ENCODE data around the gene TMEM163.

TMEM163 gene

DNA sequence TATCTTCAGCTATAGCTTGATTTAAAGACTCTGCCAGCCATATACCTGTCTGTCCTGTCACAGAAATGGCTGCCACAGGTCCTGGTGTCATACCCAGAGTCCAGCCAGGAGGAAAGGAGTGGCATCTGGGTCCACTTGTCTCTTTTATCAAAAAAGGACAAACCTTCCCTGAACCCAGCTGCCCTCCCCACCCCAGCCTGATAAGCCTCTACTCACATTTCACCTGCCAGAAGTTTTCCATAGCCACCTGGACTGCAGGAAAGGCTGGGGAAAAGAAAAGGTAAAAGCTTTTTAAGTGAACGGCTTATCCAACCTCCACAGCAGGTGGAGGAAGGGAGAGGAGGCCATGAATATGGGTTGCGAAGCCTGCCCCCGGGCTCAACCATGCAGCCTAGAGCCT is 32.8 kb downstream of the TMEM163 start:
- H3K27ac Mint-ChIP-seq = no peak overlapping the region
- no peaks in the 10 kb centered on the region for H3K27me3 Mint-ChIP-seq
- H3K9me3 Mint-ChIP-seq = no peaks in the 10 kb centered on the region
- peaks cover 6% of the 10 kb centered on the region for H3K4me1 Mint-ChIP-seq
- H3K4me3 Mint-ChIP-seq = no peak overlapping the region
- H3K36me3 Mint-ChIP-seq = no peaks in the 10 kb centered on the region

DNA sequence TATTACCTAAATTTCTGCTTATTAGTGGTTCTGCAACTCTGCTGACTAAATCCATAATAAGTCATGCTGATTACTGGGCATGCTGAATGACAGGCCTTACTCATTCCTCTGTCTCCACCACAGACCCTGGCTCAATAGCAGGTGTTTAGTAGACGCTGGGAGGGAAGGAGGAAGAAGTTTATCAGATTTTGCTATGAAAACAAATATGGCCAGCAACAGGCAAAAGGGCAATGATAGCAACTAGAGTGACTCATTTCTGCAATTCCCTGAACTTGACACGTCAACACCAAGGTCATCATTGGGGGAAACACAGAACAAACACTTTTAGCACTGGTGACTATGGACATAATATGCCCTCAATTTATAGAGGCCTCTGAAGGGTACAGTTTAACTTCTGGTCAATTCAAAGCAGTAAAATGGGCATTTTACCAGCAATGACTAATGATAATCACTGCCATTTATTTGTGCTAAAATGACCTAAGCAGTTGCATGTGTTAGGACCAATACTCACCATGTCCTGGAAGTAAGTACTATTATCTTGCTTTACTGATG is 35.2 kb downstream of the TMEM163 start:
- H3K27ac Mint-ChIP-seq = no peak overlapping the region
- no peak overlapping the region for H3K4me3 Mint-ChIP-seq
- H3K27me3 Mint-ChIP-seq = no peaks in the 10 kb centered on the region
- peaks cover 26% of the 10 kb centered on the region for H3K4me1 Mint-ChIP-seq
- no peaks in the 10 kb centered on the region for H3K36me3 Mint-ChIP-seq
- no peaks in the 10 kb centered on the region for H3K9me3 Mint-ChIP-seq

DNA sequence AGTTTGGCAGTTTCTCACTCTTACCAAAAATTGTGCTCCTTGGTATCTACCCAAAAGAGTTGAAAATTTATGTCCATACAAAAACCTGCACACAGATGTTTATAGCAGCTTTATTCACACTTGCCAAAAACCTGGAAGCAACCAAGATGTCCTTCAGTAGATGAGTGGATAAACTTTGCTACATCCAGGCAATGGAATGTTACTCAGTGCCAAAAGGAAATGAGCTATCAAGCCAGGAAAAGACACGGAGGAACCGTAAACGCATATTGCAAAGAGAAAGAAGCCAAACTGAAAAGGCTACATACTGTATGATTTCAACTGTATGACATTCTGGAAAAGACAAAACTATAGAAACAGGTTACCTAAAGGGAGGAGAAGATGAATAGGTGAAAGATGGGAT is 36.1 kb downstream of the TMEM163 start:
- Mint-ChIP-seq H3K36me3 (no peaks in the 10 kb centered on the region), H3K27ac (no peak overlapping the region), H3K27me3 (no peaks in the 10 kb centered on the region), H3K9me3 (no peaks in the 10 kb centered on the region), H3K4me3 (no peak overlapping the region), H3K4me1 (peaks cover 34% of the 10 kb centered on the region)

DNA sequence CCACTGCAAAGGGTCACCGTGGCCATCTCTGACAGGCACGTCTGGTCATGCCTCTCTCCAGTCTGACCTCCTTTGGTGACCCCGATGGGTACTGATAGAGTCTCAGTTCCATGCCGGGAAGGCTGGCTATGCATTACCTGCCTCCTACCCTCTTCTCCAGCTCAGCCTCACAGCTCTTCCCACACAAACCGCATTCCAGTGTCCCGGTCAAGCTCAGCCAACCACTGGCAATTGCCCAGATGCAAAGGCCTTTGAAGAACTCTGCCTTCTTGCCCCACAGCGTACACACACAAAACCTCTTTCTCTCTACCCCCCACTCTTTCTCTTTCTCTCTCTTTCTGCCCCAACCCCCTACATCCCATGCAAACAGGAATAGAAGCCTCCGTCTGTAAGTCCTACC is 37.6 kb downstream of the TMEM163 start:
- peaks cover 48% of the 10 kb centered on the region for H3K4me1 Mint-ChIP-seq
- no peaks in the 10 kb centered on the region for H3K36me3 Mint-ChIP-seq
- H3K4me3 Mint-ChIP-seq = no peak overlapping the region
- H3K27me3 Mint-ChIP-seq = no peaks in the 10 kb centered on the region
- no peaks in the 10 kb centered on the region for H3K9me3 Mint-ChIP-seq
- H3K27ac Mint-ChIP-seq = peak overlapping the region; percentile 25

DNA sequence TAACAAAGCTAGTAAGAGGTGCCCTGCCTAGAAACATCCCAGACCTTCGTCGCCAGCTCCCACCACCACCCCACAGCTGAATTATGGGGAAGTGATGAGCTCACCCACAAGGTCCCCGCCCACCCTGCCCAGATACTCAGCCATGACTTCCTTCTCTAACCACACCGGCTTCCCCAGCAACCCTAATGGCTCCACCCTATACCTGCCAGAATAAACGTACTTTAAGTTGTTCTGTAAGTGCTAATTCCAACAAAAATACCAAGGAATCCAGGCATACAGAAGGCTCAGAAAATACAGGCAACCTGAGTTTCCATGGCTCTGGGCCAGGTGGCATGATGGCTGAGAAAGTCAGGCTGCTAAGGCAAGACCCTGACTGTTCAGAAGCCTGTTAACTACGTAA is 39.1 kb downstream of the TMEM163 start:
- peak overlapping the region; percentile 75 for H3K4me3 Mint-ChIP-seq

DNA sequence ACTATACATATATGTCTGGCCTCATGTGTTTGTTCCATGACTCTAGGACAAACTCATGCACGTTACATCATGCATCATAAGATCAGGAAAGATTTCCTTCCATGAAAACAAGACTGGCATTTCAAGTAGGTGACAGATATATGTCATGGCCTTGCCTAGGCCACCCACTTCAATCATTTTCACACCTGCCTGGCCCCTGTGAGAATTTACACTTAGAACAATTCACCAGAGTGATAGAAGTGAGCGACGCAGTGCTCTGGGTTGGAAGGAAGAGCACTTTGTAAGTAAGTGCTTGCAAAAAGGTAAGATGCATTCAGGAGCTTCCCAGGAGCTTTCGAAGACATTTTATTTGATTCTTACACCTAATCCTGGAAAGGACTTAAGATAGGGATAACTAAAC is 39.5 kb downstream of the TMEM163 start:
- Mint-ChIP-seq H3K4me1 (peaks cover 52% of the 10 kb centered on the region), H3K9me3 (no peaks in the 10 kb centered on the region), H3K27ac (no peak overlapping the region), H3K36me3 (no peaks in the 10 kb centered on the region), H3K4me3 (peak overlapping the region; percentile 75), H3K27me3 (no peaks in the 10 kb centered on the region)

More for the DNA sequence above, 39.1 kb downstream of the TMEM163 start:
- Mint-ChIP-seq H3K27me3 (no peaks in the 10 kb centered on the region), H3K27ac (peak overlapping the region; percentile 19), H3K36me3 (no peaks in the 10 kb centered on the region), H3K9me3 (no peaks in the 10 kb centered on the region), H3K4me1 (peaks cover 51% of the 10 kb centered on the region)

DNA sequence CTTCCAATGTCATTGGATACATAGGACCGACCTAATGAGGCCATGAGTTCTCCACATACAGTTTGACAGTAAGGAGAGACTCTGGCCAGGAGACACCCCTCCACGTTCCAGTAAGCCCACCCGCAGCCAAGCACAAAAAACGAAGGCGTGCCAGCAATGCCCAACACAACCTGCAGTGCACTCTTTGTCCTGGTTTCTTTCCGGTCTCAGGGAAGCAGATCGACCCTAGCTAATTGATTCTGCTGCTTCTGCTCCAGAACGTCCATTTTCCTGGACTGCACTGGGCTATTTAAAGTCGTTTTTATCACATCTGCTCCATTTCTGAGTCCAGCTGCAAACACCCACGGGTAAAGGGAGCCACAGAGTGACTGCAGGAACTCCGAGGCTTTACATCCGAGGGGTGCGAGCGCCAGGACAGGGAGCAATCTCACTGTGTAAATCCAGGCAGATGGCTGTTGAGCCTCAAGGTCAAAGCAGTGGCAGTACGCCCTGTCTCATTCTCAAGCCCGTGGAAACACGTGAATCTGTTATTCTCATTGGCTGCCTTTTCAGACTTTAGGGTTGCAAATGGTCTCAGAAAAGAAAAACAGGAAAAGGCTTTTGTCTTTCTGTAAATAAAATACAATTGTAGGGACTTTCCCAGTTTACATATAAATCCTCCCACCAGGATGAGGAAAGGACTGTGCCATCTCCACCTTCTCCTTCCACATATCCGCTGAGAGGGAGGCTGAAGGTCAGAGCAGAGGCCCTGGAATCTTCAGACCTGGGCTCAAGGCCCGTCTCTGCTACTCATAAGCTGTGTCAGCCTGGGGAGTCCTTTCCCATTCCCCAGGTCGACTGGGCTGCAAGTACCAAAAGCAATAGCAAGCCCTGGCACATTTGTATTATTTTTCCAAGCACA is 40.7 kb downstream of the TMEM163 start:
- Mint-ChIP-seq H3K27ac (no peak overlapping the region), H3K4me3 (no peak overlapping the region), H3K27me3 (no peaks in the 10 kb centered on the region), H3K9me3 (no peaks in the 10 kb centered on the region), H3K4me1 (peaks cover 52% of the 10 kb centered on the region), H3K36me3 (no peaks in the 10 kb centered on the region)

DNA sequence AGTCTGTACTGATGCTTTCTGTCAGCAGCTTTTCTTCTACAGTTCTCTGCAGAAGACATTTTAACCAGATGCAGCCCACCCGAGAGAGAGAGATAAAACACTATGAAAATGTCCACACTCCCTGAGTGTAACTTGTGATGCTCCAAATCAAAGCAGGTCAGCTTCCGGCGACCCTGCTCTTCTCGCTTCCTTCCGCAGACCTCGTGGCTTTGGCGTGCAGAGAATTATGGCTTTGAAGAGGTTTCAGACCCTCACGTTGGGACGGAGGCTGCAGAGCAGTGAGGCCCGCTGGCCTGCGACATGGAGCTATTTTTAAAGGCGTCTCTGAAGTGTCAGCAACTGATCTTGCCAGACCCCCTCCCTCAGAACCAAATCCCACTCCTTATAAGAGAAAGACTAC is 41.8 kb downstream of the TMEM163 start:
- Mint-ChIP-seq H3K27ac (peak overlapping the region; percentile 42), H3K4me3 (peak overlapping the region; percentile 59), H3K27me3 (no peaks in the 10 kb centered on the region), H3K4me1 (peaks cover 55% of the 10 kb centered on the region), H3K36me3 (no peaks in the 10 kb centered on the region), H3K9me3 (no peaks in the 10 kb centered on the region)

DNA sequence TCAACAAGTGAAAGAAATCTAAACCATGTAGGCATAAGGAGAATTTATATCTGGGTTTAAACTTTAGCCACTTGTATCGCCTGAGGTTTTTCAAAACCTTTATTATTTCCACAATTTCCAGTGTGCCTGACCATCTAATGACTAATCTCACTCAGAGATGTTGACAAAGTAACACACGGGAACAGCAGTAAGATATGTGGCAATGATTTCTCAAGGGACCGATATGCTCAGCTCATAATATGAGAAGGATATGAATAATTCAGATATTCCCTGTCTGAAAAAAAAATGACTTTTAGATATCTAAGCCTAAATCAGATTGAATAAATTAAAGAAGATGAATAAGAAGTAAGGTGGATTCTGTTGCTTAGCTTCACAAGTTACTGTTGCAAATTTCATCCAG is 43.5 kb downstream of the TMEM163 start:
- Mint-ChIP-seq H3K27me3 (no peaks in the 10 kb centered on the region), H3K27ac (no peak overlapping the region), H3K4me1 (peaks cover 61% of the 10 kb centered on the region), H3K9me3 (no peaks in the 10 kb centered on the region), H3K4me3 (no peak overlapping the region), H3K36me3 (no peaks in the 10 kb centered on the region)

DNA sequence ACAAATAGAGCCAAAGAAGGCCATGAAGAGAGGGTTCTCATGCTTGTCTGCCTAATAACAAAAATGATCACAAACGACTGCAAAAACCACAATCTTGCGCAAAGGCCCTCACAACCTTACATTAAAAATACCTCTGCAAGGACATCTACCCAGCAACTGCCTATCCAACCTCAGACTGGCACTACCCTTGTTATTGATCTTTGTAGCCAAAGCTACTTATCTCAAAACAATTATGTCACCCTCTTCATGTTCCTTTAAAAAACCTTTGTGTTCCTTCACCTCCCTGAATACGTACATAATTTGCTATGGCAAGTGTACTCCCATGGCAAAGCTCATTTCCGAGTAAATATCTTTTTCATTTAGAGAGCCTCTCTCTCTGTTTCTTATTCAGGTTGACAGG is 44.1 kb downstream of the TMEM163 start:
- Mint-ChIP-seq H3K36me3 (no peaks in the 10 kb centered on the region), H3K27ac (peak overlapping the region; percentile 11), H3K9me3 (no peaks in the 10 kb centered on the region), H3K4me3 (no peak overlapping the region), H3K27me3 (no peaks in the 10 kb centered on the region), H3K4me1 (peaks cover 62% of the 10 kb centered on the region)

DNA sequence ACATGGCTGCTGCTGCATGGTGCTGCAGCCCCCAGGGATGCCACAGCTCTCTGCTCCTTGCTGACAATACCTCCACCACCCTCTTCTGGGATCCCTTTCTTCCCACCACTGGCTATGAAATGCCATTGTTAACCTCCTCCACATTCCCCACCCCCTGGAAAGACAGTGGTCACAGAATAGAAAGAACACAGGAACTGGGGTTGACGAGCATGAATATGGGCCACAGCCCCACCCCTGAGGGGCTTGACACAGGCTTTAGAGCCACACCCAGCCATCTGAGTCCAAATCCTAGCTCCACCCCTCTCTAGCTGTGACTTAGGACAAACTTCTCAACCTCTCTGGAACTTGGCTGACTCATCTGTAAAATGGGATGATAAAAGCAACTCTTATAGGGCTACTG is 47.3 kb downstream of the TMEM163 start:
- Mint-ChIP-seq H3K9me3 (no peaks in the 10 kb centered on the region), H3K36me3 (no peaks in the 10 kb centered on the region), H3K4me3 (peak overlapping the region; percentile 49), H3K27me3 (no peaks in the 10 kb centered on the region), H3K27ac (peak overlapping the region; percentile 20), H3K4me1 (peaks cover 63% of the 10 kb centered on the region)

DNA sequence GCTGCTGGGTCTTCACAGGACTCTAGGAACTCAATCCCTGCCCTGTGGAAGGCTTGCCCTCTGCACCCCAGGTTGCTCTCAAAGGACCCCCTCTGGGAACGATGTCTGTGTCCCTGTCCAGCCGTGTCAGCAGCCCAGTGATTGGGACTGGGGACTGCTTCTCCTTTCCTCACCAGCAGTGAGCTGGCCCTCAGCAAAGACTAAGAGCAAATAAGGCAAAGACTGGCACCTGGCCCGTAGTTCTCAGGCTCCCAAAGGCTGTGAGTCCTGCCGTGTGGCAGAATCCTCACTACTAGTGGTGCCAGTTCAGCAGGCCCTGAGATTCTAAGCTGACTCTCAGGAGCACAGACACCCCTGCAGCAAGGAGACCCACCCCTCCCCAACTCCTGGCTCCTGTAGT is 47.8 kb downstream of the TMEM163 start:
- Mint-ChIP-seq H3K27ac (no peak overlapping the region), H3K27me3 (no peaks in the 10 kb centered on the region), H3K4me1 (peaks cover 67% of the 10 kb centered on the region), H3K36me3 (no peaks in the 10 kb centered on the region), H3K4me3 (peak overlapping the region; percentile 48), H3K9me3 (no peaks in the 10 kb centered on the region)

DNA sequence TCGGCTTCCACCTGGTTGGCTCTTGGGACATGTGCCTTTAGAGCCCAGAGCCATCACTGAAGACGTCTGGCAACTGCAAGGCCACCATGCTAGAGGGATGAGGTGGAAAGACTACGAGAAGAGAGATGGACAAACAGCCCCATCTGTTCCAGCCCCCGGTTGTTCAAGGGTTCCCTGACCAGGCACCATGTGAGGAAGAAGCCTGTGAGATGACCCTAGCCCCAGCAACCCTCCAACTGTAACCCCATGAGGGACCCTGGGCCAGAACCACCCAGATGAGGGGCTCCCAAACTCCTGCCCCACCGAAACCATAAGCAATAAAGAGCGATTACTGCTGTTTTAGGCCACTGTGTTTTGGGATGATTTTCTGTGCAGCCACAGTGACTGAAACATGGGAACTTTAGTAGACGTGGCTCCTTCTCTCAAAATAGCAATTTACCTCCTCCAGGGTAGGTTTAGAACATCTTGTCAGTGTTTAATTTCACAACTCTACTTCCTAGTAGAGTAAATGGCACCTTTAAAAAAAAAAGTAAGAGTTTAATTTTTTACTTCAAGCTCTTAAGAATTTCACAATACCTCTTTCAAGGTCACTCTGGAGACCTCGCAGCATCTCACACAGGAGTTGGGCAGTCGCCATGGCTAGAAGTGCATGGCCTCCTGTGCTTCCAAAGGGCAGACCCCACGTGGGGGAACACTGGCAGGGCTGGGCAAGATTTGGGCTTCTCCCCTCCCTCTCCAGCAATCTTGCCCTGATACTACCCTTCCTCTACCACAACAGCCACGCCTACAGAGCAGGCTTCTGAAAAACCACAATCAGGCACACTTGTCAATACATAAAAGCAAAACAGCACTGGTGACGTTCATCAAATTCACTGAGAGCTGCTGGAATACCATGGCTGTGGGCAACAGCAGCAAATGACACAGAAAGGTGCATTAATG is 48.8 kb downstream of the TMEM163 start:
- Mint-ChIP-seq H3K27ac (peak overlapping the region; percentile 20), H3K4me3 (peak overlapping the region; percentile 71), H3K36me3 (no peaks in the 10 kb centered on the region)

DNA sequence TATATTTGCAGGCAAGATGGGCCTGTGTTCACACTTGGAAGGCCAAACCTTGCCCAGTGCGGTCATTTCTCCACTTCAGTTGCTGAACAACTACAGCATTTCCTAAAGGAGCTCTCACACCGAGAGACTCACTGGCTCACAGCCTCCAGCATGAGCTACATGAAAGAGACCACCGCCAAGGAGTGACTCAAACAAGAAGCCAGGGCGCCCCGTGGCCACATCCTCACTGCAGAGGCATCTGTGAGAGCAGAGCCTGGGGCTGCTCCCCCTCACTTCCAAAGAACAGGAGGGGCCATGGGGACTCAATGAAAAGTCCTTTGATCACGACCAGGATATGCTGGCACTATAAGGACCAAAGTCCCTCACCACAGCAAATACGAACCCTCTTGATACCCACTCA is 50.0 kb downstream of the TMEM163 start:
- Mint-ChIP-seq H3K9me3 (no peaks in the 10 kb centered on the region), H3K27ac (no peak overlapping the region), H3K27me3 (peaks cover 4% of the 10 kb centered on the region), H3K36me3 (no peaks in the 10 kb centered on the region), H3K4me3 (peak overlapping the region; percentile 71), H3K4me1 (peaks cover 75% of the 10 kb centered on the region)

More for the DNA sequence above, 48.8 kb downstream of the TMEM163 start:
- Mint-ChIP-seq H3K4me1 (peaks cover 73% of the 10 kb centered on the region), H3K27me3 (no peaks in the 10 kb centered on the region), H3K9me3 (no peaks in the 10 kb centered on the region)

DNA sequence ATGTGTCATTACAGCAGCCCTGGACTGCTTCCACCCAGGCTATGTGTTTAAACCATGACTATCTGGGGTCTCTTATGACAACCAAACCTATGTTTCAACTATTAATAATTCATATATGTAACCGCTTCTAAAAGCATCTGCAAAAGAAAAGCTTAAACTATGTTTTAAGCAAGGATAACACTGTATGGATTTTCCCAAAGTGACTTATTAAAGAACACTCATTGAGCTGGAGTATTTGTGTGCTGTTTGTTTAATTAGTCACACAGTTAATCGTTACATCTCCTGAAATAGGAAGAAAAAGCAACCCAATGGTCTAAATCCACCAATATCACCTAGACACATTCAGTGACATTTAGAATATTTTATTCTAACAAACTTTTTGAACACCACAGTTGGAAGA is 51.3 kb downstream of the TMEM163 start:
- no peaks in the 10 kb centered on the region for H3K36me3 Mint-ChIP-seq
- H3K9me3 Mint-ChIP-seq = no peaks in the 10 kb centered on the region
- peak overlapping the region; percentile 9 for H3K4me3 Mint-ChIP-seq
- H3K4me1 Mint-ChIP-seq = peaks cover 77% of the 10 kb centered on the region
- peaks cover 4% of the 10 kb centered on the region for H3K27me3 Mint-ChIP-seq
- no peak overlapping the region for H3K27ac Mint-ChIP-seq
